ENCODE data around the gene FAAP20.

- TF ChIP-seq CTCF (IDR thresholded peaks at IDR 0.05) (no peak), EZH2 (IDR thresholded peaks at IDR 0.05; ENCODE audit: borderline replicate concordance, insufficient read depth, low read depth, low read length, poor library complexity, severe bottlenecking) (no peak)
These were observed 22.6 kb downstream of the FAAP20 start for GRCh38 chr1:2172012-2172411.

Data from B cell (primary cell).